ENCODE measurements around the gene ITGA6. TPM values are rescaled to one million over a fixed set of nuclear protein-coding genes. Genes with fewer than 3 reads are reported as not detected.

The ITGA6 gene
- total RNA-seq, 4 donors from 2014 or later: 34.8 to 66.6 (median 52.7) TPM

DNA sequence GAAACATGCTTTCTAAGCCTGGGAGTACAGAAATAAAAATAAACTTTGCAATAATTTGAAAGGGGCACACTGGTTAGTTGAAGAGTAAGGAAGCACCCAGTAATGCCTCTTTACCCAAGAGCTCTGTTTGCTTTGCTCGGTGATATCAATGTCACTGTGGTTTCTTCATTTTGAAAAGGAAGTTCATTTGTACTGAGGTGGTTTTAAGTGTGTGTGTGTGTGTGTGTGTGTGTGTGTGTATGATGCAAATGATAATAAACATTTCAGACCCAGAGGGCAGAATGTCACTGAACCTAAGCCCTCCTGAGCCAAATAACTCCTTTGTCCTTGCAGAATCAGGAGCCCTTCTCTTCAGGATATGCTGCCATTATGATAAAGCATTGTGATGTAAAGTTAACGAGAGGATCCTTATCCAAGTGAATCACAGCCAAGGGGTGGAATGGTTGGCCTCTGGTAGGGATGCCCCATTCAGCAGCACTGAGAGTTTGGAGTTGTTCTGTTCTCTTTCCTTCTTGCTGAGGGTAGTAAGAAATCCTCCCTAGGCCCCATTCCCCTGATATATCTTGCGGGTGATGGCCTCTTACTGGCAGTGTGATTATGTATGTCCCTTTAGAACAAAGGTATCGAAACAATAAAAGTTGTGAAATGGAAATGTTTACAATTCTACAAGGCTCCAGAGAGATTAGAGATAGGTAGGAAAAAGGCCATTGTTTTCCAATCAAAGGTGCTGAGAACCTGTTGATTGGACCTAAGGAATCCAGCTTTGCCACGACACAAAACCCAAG is 7.6 kb downstream of the ITGA6 start:
- Histone ChIP-seq H3K9me3 (no peaks in the 10 kb centered on the region), H3K27ac (no peak overlapping the region), H3K4me3 (replicated peaks in 1 of 3) (no peak overlapping the region), H3K36me3 (no peaks in the 10 kb centered on the region), H3K4me1 (peaks cover 8 to 16% of the 10 kb centered on the region in 2 donors), H3K27me3 (no peaks in the 10 kb centered on the region)
- intact Hi-C loops (cut with DNase I): no loop called here
- 80 to 84% methylated on average over 5 of the region's 5 CpGs for WGBS, 2 donors
- DNase-seq: no peak
- TF ChIP-seq POLR2A (IDR thresholded peaks at IDR 0.05): no peak
- TF ChIP-seq, protein P1, sequence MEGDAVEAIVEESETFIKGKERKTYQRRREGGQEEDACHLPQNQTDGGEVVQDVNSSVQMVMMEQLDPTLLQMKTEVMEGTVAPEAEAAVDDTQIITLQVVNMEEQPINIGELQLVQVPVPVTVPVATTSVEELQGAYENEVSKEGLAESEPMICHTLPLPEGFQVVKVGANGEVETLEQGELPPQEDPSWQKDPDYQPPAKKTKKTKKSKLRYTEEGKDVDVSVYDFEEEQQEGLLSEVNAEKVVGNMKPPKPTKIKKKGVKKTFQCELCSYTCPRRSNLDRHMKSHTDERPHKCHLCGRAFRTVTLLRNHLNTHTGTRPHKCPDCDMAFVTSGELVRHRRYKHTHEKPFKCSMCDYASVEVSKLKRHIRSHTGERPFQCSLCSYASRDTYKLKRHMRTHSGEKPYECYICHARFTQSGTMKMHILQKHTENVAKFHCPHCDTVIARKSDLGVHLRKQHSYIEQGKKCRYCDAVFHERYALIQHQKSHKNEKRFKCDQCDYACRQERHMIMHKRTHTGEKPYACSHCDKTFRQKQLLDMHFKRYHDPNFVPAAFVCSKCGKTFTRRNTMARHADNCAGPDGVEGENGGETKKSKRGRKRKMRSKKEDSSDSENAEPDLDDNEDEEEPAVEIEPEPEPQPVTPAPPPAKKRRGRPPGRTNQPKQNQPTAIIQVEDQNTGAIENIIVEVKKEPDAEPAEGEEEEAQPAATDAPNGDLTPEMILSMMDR (IDR thresholded peaks at IDR 0.05): no peak

DNA sequence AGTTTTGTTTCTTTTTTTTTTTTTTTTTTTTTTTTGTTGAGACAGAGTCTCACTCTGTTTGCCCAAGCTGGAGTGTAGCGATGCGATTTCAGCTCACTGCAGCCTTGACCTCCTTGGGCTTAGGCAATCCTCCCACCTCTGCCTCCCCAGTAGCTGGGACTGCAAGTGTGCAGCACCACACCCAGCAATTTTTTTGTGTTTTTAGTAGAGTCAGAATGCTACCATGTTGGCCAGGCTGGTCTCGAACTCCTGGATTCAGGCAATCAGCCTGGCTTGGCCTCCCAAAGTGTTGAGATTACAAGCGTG is 8.2 kb downstream of the ITGA6 start:
- no peaks in the 10 kb centered on the region for H3K27me3 ChIP-seq
- intact Hi-C loops (cut with DNase I): no loop called here
- no peaks in the 10 kb centered on the region for H3K36me3 ChIP-seq
- no peak for DNase-seq
- TF ChIP-seq, protein P1 (IDR thresholded peaks at IDR 0.05): no peak
- no peak for TF ChIP-seq POLR2A (IDR thresholded peaks at IDR 0.05)
- no peaks in the 10 kb centered on the region for H3K9me3 ChIP-seq
- 94 to 96% methylated on average over 4 of the region's 4 CpGs for WGBS, 2 donors
- H3K4me3 ChIP-seq (replicated peaks in 1 of 3): no peak overlapping the region
- no peak overlapping the region for H3K27ac ChIP-seq
- H3K4me1 ChIP-seq: peaks cover 8 to 13% of the 10 kb centered on the region in 2 donors

DNA sequence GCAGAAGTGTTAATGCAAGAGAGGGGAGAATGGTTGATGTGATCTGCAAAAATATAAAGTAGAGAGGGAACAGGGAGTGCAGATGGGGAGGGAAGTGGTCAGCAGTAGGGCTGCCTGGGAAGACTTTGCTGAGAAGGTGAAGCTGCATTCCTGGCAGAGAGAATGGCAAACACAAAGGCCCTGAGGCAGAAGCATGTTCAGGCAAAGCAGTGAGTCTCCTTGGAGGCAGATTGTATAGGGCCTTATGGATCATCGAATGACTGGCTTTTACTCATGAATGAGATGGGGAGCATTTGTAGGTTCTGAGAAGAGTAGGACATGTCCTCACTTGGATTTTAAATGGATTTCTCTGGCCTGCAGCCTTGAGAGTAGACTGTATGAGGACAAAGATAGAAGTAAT is 9.5 kb downstream of the ITGA6 start:
- H3K4me1 ChIP-seq: peaks cover 1 to 4% of the 10 kb centered on the region in 2 donors

DNA sequence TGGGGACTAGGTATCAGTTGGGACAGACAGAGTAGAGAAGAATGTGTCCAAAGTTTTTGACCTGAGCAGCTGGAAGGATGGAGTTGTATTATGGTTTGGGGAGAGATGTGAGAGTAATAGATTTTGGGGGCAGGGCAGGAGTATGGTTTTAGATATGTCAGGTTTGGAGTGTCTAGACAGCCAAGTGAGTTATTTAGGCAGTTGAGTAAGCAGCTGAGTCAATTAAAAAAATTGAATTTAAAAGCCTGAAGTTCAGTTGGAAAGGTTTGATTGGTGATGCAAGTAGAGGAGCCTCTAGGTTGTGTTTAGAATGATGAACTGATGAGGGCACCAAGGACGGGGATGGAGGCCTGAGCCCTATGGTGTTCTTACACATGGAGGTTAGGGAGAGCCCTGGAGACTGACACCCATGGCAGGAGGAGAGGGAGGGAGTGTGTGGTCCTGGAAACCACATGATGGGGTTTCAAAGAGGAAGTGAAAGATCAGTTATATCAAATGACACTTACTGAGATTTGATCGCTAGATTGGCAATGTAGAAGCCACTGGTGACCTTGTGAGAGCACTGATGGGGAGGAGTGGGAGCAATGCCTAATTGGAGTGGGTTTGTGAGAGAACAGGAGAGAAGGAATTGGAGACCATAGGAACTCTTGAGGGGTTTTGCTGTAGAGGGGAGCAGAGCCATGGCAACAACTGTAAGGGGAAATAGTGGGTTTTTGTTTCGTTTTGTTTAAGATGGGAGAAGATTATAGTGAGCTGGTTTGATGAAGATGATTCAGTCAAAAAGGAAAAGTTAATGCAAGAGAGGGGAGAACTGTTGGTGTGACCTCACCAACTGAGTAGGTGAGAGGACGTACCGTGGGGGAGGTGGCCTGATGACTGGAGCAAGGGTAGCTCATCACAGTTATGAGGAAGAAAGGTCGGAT is 10.3 kb downstream of the ITGA6 start:
- H3K4me3 ChIP-seq (replicated peaks in 1 of 3): no peak overlapping the region
- no peak for DNase-seq
- no peak overlapping the region for H3K27ac ChIP-seq
- 84 to 90% methylated on average over 6 of the region's 6 CpGs for WGBS, 2 donors
- no peaks in the 10 kb centered on the region for H3K27me3 ChIP-seq
- H3K36me3 ChIP-seq: no peaks in the 10 kb centered on the region
- intact Hi-C loops (cut with DNase I): no loop called here
- H3K9me3 ChIP-seq: no peaks in the 10 kb centered on the region
- H3K4me1 ChIP-seq: peaks cover 0 to 11% of the 10 kb centered on the region in 2 donors
- TF ChIP-seq, protein P1 (IDR thresholded peaks at IDR 0.05): no peak
- no peak for TF ChIP-seq POLR2A (IDR thresholded peaks at IDR 0.05)

More for the DNA sequence above, 9.5 kb downstream of the ITGA6 start:
- H3K4me3 ChIP-seq (replicated peaks in 1 of 3): no peak overlapping the region
- intact Hi-C loops (cut with DNase I): no loop called here
- H3K27ac ChIP-seq: no peak overlapping the region
- WGBS, 2 donors: 96 to 100% methylated on average over 1 of the region's 1 CpG
- H3K36me3 ChIP-seq: no peaks in the 10 kb centered on the region
- no peaks in the 10 kb centered on the region for H3K9me3 ChIP-seq
- no peaks in the 10 kb centered on the region for H3K27me3 ChIP-seq
- DNase-seq: no peak
- no peak for TF ChIP-seq POLR2A (IDR thresholded peaks at IDR 0.05)
- TF ChIP-seq, protein P1 (IDR thresholded peaks at IDR 0.05): no peak

Data from thyroid gland (tissue), 4 donors.